Stimulated activated CD8-positive, alpha-beta memory T cell treated with anti-CD3 and anti-CD28 coated beads, Interleukin-12 subunit alpha, Interleukin-12 subunit beta, amount 100 ng/mL, for 24 hours (primary cell): ENCODE data around the gene LMX1B.

Source experiments
- DNase-seq: peaks from one replicate; pipeline ENCODE4 v3.0.0-alpha.2; 2020; ENCODE audit errors: extremely low read depth

LMX1B gene

GRCh38 chr9:126676685-126677143 lies 63.0 kb downstream of the LMX1B start:
- no peak for DNase-seq

GRCh38 chr9:126677188-126678084 lies 63.7 kb downstream of the LMX1B start:
- no peak for DNase-seq

- DNase-seq: no peak
These were observed 65.3 kb downstream of the LMX1B start for GRCh38 chr9:126678989-126679388.

GRCh38 chr9:126681336-126681735 lies 67.6 kb downstream of the LMX1B start:
- no peak for DNase-seq

GRCh38 chr9:126682113-126682810 lies 68.5 kb downstream of the LMX1B start:
- no peak for DNase-seq

- no peak for DNase-seq
These were observed 69.4 kb downstream of the LMX1B start for GRCh38 chr9:126682928-126683697.

GRCh38 chr9:126683698-126684044 lies 69.9 kb downstream of the LMX1B start:
- DNase-seq: no peak

GRCh38 chr9:126684345-126684744 lies 70.6 kb downstream of the LMX1B start:
- no peak for DNase-seq

GRCh38 chr9:126684965-126685465 lies 71.3 kb downstream of the LMX1B start:
- no peak for DNase-seq

- no peak for DNase-seq
These were observed 74.3 kb downstream of the LMX1B start for GRCh38 chr9:126687930-126688461.

GRCh38 chr9:126688617-126689016 lies 74.9 kb downstream of the LMX1B start:
- DNase-seq: no peak

GRCh38 chr9:126689027-126689825 lies 75.5 kb downstream of the LMX1B start:
- DNase-seq: no peak

- peak; percentile 22 for DNase-seq
These were observed 76.8 kb downstream of the LMX1B start for GRCh38 chr9:126690431-126691051.

- DNase-seq: no peak
These were observed 78.5 kb downstream of the LMX1B start for GRCh38 chr9:126692041-126692758.

- DNase-seq: no peak
These were observed 79.2 kb downstream of the LMX1B start for GRCh38 chr9:126692759-126693427.

GRCh38 chr9:126693428-126693944 lies 79.8 kb downstream of the LMX1B start:
- DNase-seq: no peak

GRCh38 chr9:126694206-126695081 lies 80.7 kb downstream of the LMX1B start:
- no peak for DNase-seq

GRCh38 chr9:126695186-126695585 lies 81.5 kb downstream of the LMX1B start:
- no peak for DNase-seq
